ENCODE data around the gene TMEM223.

The TMEM223 gene

GRCh38 chr11:62799486-62799885 lies 7.7 kb upstream of the TMEM223 start:
- no peak for DNase-seq

GRCh38 chr11:62796281-62796680 lies 4.5 kb upstream of the TMEM223 start:
- DNase-seq: no peak

DNA sequence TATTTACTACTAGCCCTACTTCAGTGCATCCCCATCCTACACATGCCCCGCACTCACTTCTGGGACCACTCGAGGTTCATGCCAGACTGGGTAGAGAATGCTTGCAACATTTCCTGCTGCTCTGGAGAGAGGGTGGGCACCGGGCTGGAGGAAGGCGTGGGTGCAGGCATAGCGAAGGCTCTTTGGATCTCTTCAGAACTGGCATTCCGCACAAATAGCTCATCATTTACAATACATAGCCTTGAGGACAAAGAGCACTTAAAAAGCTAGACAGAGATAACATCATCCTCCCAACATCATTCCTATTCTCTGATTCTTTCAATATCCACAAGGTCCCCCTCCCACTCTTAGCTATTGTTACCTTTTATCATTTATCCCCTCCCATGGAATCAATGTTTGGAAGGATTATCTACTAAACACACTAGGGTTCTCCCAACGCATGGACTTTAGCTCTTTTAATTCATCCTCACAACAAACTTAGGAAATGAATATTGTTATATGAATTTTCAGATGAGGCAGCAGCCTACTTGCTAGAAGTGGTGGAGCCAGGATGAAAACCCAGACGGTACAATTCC lies 2.5 kb upstream of the TMEM223 start:
- no peak for DNase-seq

DNA sequence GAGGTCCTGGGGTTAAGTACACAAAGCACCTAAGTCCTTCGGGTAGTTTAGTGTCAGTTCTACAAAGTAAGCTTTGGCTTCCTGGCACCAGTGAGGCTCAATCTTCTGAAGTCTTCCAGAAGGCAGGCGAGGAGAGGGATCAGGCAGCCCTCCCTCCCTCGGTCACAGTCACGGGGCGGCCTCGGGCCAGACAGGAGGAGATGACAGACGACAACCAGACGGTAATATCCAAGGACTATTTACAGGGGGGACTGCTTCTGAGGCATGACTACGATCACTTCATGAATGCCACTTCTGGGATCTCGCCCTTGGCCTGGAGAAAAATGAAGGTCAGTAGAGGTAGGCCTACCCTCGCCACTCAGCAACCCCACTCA lies 383 bp upstream of the TMEM223 start:
- DNase-seq: no peak

- DNase-seq: no peak
Measured at GRCh38 chr11:62789576-62789975, 2.2 kb downstream of the TMEM223 start.

- DNase-seq: no peak
Measured at GRCh38 chr11:62788991-62789390, 2.8 kb downstream of the TMEM223 start.

DNA sequence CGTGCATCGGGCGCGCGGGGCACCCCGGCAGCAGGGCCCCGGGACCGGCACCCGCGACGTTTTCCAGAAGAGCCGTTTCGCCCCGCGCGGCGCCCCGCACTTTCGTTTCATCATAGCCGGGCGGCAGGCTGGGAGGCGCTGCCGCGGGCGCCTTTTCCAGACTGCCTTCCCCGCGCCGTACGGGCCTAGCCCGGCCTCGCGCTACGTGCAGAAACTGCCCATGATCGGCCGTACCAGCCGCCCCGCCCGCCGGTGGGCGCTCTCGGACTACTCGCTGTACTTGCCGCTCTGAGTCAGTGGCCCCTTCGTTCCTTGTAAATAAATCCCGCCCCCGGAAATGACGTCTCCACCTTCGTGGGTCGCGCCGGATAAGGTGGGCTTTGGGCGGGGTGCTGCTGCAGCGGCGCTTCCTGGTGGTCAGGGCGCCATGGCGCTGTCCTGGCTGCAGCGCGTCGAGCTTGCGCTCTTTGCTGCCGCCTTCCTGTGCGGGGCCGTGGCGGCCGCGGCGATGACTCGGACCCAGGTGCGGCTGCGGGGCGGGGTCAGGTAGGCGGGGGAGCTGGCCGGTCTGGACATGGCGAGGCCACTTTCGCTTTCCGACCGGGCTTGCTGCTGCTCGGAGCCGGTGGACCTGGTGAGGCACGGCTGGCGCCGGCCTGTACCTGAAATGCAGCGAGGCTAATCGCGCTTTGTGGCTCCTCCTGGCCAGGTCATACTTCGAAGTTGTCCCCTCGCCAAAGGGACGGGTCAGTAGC lies 4.6 kb downstream of the TMEM223 start, which contains the start of gene TMEM179B:
TMEM179B (plus strand) TSS at position 398 of the 755 bp plus-strand sequence; CDS start at position 428, 30 bp downstream.
- DNase-seq: peak; percentile 95

- peak; percentile 70 for DNase-seq
Measured at GRCh38 chr11:62786318-62787004, 5.3 kb downstream of the TMEM223 start.

GRCh38 chr11:62782753-62783152 lies 9.1 kb downstream of the TMEM223 start:
- no peak for DNase-seq

DNA sequence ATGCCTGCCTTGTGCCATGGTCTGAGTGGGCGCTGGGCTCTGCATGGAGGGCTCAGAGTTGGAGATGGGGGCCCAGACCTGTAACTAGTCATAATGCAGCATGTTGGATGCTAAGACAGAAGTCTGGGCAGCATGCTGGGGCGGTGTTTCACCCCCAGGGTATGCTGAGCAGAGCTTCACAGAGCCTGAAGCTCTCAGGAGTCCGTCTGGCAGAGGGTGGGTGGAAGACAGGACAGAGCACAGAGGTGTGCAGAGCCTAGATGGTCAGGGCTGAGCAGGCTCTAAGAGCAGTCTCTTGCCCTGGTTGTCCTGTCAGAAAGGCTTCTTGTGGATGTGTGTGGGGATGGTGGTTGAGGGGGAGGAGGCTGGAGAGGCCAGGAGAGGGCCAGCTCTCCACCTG lies 13.4 kb downstream of the TMEM223 start:
- no peak for DNase-seq

DNA sequence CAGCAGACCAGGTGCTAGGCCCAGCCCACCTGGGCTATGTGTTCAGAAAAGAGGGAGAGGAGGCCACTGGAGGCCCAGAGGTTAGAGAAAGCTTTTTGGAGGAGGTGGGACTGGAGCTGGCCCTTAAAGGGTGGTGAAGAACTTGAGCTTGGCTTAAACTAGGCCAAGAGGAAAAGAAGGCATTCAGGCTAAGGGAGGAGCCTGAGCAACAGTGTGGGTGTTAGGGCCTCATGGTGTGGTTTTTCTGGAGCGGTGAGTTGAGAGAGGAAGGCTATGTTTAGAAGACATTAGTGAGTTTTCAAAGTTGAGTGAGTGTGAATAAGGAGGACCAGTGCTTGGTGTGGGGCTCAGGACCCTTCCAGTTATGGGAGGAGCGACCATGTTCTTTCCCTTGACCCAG lies 14.4 kb downstream of the TMEM223 start:
- DNase-seq: no peak

- no peak for DNase-seq
Measured at GRCh38 chr11:62775646-62776045, 16.2 kb downstream of the TMEM223 start.

DNA sequence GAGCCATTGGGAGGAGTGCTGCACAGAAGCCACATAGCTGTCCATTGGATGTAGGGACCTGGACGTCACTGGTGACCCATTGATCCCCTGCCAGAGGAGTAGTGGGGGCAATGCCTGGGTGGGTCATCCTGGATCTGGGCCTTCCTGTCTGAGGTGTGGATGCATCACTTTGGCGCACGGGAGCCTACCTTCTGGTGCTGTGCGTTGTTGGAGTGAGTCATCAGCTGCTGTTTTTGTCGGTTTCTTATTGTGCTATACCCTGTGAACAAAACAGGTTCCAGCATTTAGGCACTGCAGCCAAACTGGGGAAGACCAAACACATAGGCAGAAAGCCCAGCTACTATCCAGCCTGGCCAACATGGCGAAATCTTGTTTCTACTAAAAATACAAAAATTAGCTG lies 17.4 kb downstream of the TMEM223 start:
- DNase-seq: no peak

- peak; percentile 95 for DNase-seq
Measured at GRCh38 chr11:62771144-62772021, 20.4 kb downstream of the TMEM223 start, which contains the start of gene TAF6L. TSS of gene TAF6L (plus strand) at chr11:62771396. CDS start at chr11:62775784, 4,388 bp downstream.

- no peak for DNase-seq
Measured at GRCh38 chr11:62770778-62771143, 21.0 kb downstream of the TMEM223 start.

GRCh38 chr11:62760867-62761227 lies 31.0 kb downstream of the TMEM223 start:
- DNase-seq: peak; percentile 10

- no peak for DNase-seq
Measured at GRCh38 chr11:62757846-62758788, 33.7 kb downstream of the TMEM223 start.

DNA sequence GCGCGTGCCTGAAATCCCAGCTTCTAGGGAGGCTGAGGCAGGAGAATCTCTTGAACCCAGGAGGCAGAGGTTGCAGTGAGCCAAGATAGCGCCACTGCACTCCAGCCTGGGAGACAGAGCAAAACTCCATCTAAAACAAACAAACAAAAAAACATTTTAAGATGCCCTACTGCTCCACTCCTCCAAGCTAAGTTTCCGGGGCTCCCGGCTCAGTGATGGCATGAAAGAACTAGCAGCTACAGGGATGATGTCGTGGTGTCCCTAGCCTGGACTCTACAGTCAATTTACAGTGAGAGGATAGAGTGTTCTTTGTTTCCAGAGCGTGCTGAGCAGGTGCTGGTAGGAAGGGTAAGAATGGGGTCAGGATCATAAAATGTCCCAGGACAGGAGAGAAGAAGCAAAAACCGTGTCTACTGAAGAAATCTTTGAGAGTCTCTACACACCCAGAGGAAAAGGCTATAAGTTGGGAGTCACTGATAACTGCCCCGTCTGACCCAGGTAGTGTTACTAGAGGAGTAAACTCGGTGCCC lies 36.7 kb downstream of the TMEM223 start:
- DNase-seq: no peak

GRCh38 chr11:62753736-62754603 lies 37.8 kb downstream of the TMEM223 start, which contains the start of gene ZBTB3:
TSS of gene ZBTB3 (minus strand) at chr11:62754160. CDS start at chr11:62753664, 496 bp downstream.
- peak; percentile 99 for DNase-seq

DNA sequence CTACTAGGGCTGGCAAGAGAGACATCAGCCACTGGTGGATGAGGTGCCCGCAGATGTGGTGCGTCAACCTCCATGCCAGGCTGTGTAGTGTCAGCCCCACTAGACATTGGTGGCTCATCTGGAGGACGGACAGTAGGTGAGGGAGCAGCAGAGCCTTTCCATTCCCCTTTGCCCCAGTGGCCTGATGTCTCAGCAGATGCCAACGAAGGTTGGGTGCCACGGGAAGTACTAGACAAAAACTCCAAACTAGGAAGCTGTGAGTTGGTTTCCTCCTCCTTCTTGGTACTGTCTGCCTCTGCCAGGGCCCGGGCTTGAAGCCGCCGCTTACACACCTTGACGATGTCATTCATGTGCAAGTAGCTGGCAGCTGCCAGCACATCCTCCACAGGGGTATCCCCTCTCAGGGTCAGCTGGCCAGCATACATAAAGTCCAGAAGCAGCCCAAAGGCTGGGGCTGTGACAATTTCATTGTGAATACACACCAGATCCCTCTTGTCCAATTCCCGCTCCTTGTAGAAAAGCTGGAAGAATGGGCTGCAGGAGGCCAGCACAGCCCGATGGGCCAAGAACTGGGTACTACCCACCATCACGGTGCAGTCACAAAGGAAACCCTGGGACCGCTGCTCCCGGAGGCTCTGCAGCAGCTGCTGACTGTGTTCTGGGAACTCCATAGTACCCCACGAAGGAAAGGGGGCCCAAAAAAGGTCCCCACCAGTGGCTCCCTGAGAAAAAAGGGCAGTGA lies 38.6 kb downstream of the TMEM223 start:
- DNase-seq: no peak

Measured in NCI-H510A treated with DMSO at 0.1 percent for 48 hours (cell line).